ENCODE data around the gene C2.
"Not testable (repeated sequence)": the region's sequence is repeated elsewhere in the genome, so short reads cannot be mapped to it uniquely, and the experiment has no call there.

The C2 gene

GRCh38 chr6:31979238-31979898 lies 51.9 kb downstream of the C2 start:
- DNase-seq (ENCODE audit: low spot score): no peak

- DNase-seq (ENCODE audit: low spot score): not testable (repeated sequence)
Measured at GRCh38 chr6:31980195-31980876, 52.8 kb downstream of the C2 start.

GRCh38 chr6:31980998-31981397 lies 53.5 kb downstream of the C2 start:
- not testable (repeated sequence) for DNase-seq (ENCODE audit: low spot score)

GRCh38 chr6:31981744-31982143 lies 54.2 kb downstream of the C2 start, which contains the start of gene C4A:
C4A (plus strand) TSS chr6:31982057; CDS start chr6:31982108, 51 bp downstream.
- not testable (repeated sequence) for DNase-seq (ENCODE audit: low spot score)

GRCh38 chr6:31989363-31989762 lies 61.8 kb downstream of the C2 start:
- not testable (repeated sequence) for DNase-seq (ENCODE audit: low spot score)

- not testable (repeated sequence) for DNase-seq (ENCODE audit: low spot score)
Measured at GRCh38 chr6:31994421-31994820, 66.9 kb downstream of the C2 start.

Measured in HuH-7.5 (cell line).